Endothelial cell of umbilical vein (primary cell): ENCODE measurements around the gene TBCD. TPM values are rescaled to one million over a fixed set of nuclear protein-coding genes. Genes with fewer than 3 reads are reported as not detected.

Experiments
- BruUV-seq: library from RNA; stranded (reverse); fragments of 400-500 nt; replicated peaks from 2 replicates; lab custom pipeline; 2021; lab: Mats Ljungman, UMichigan
- CTCF ChIA-PET: fragments of 300-600, 350-600 bp; sonication (Branson Sonifier 250); formaldehyde crosslinking; loops from one replicate; lab custom pipeline; 2021; ENCODE audit warnings: antibody characterized with exemption, inconsistent platforms; lab: Charles Lee
- POLR2A ChIA-PET: fragments of 300-600, 350-600 bp; sonication (Branson Sonifier 250); formaldehyde crosslinking; loops from one replicate; lab custom pipeline; 2021; ENCODE audit warnings: antibody characterized with exemption, inconsistent platforms; lab: Charles Lee
- DNase-seq: peaks from one replicate; pipeline ENCODE4 v3.0.0-alpha.2; 2011; ENCODE audit warnings: low read depth, low spot score
- FAIRE-seq: peaks from 2 replicates; lab custom pipeline; 2011; peaks lifted over from hg19 to GRCh38; lab: Jason Lieb, UNC
- H2AFZ ChIP-seq: 2 replicates; pipeline ENCODE4 v1.6.0; 2012; ENCODE audit warnings: low read depth, low read length, control low read depth, inconsistent platforms
- H3K27ac ChIP-seq: 2 replicates; pipeline ENCODE4 v1.5.1; 2011; ENCODE audit warnings: low read depth, mild to moderate bottlenecking, control low read depth, low read length, moderate library complexity; ENCODE audit not compliant: insufficient read depth
- H3K27me3 ChIP-seq, 2 experiments: 2 replicates each; pipeline versions ENCODE4 v1.6.0 to v1.6.1; 2011; ENCODE audit warnings: low read length in 2 of 2, mixed read lengths in 1 of 2; ENCODE audit not compliant: control insufficient read depth in 2 of 2, insufficient read depth in 2 of 2
- H3K36me3 ChIP-seq, 2 experiments: 2 replicates in 1 of 2; 3 replicates in 1 of 2; pipeline ENCODE4 v1.5.1; 2011; ENCODE audit warnings: low read length in 2 of 2, mild to moderate bottlenecking in 1 of 2, moderate library complexity in 1 of 2; ENCODE audit not compliant: control insufficient read depth in 2 of 2, insufficient read depth in 2 of 2; ENCODE audit errors: extremely low read depth in 1 of 2
- H3K4me1 ChIP-seq: 3 replicates; pipeline ENCODE4 v1.5.1; 2011; ENCODE audit warnings: mild to moderate bottlenecking, low read length; ENCODE audit not compliant: control insufficient read depth, insufficient read depth; ENCODE audit errors: extremely low read depth
- H3K4me2 ChIP-seq: 2 replicates; pipeline ENCODE4 v1.6.1; 2011; ENCODE audit warnings: low read length, control low read depth, mixed read lengths; ENCODE audit not compliant: insufficient read depth
- H3K4me3 ChIP-seq, 3 experiments: fragments of 200-600 bp in 1 of 3; sonication (generic), shearing (Covaris generic) in 1 of 3; replicated peaks in 1 of 3; 2 replicates each; pipeline ENCODE4 v1.5.1; 2011 to 2016; ENCODE audit warnings: control low read depth in 3 of 3, low read length in 3 of 3, mild to moderate bottlenecking in 2 of 3, inconsistent platforms in 1 of 3, low read depth in 1 of 3, moderate library complexity in 1 of 3; ENCODE audit not compliant: insufficient read depth in 1 of 3
- H3K79me2 ChIP-seq: 2 replicates; pipeline ENCODE4 v1.6.0; 2012; ENCODE audit warnings: low read length, inconsistent platforms; ENCODE audit not compliant: control insufficient read depth, insufficient read depth
- H3K9ac ChIP-seq: replicated peaks from 2 replicates; pipeline ENCODE3; 2011; ENCODE audit warnings: low read length, control low read depth; ENCODE audit not compliant: insufficient read depth; ENCODE audit errors: extremely low read depth
- H3K9me1 ChIP-seq: replicated peaks from 3 replicates; pipeline ENCODE4 v1.6.0; 2011; ENCODE audit warnings: mild to moderate bottlenecking, low read length; ENCODE audit not compliant: control insufficient read depth, insufficient read depth; ENCODE audit errors: extremely low read depth
- H3K9me3 ChIP-seq: replicated peaks from 2 replicates; pipeline ENCODE4 v1.5.1; 2012; ENCODE audit warnings: low read length, inconsistent platforms; ENCODE audit not compliant: control insufficient read depth, insufficient read depth
- H4K20me1 ChIP-seq: replicated peaks from 2 replicates; pipeline ENCODE3; 2011; ENCODE audit warnings: mild to moderate bottlenecking, low read length; ENCODE audit not compliant: control insufficient read depth, insufficient read depth; ENCODE audit errors: extremely low read depth
- EZH2 ChIP-seq: IDR thresholded peaks from 2 replicates; pipeline ENCODE4 v1.6.1; 2012; ENCODE audit warnings: borderline replicate concordance, low read depth, mild to moderate bottlenecking, moderate library complexity, low read length, inconsistent platforms; ENCODE audit not compliant: severe bottlenecking
- FOS ChIP-seq: IDR thresholded peaks from 2 replicates; pipeline ENCODE4 v1.6.1; 2011; ENCODE audit warnings: mild to moderate bottlenecking, low read length, moderate library complexity, borderline replicate concordance; ENCODE audit not compliant: insufficient read depth
- GATA2 ChIP-seq: IDR thresholded peaks from 2 replicates; pipeline ENCODE4 v1.7.0; 2011; ENCODE audit warnings: low read depth, mild to moderate bottlenecking, moderate library complexity, mixed read lengths, low read length; ENCODE audit not compliant: insufficient read length, insufficient read depth
- JUN ChIP-seq: IDR thresholded peaks from 2 replicates; pipeline ENCODE4 v1.6.1; 2011; ENCODE audit warnings: borderline replicate concordance, low read depth; ENCODE audit not compliant: insufficient read length, insufficient read depth
- MYC ChIP-seq: IDR thresholded peaks from one replicate; pipeline ENCODE4 v1.6.1; 2011; ENCODE audit warnings: mild to moderate bottlenecking, low read depth, low read length
- POLR2A ChIP-seq: IDR thresholded peaks from 2 replicates; pipeline ENCODE4 v1.6.1; 2012; ENCODE audit warnings: low read depth, mild to moderate bottlenecking, control low read depth, low read length
- POLR2AphosphoS5 ChIP-seq: IDR thresholded peaks from 2 replicates; pipeline ENCODE4 v1.6.1; 2012; ENCODE audit warnings: low read depth, mild to moderate bottlenecking, control low read depth, low read length, moderate library complexity; ENCODE audit not compliant: insufficient read depth
- dilution Hi-C: fragments of 300-500 bp; cut with MboI; formaldehyde crosslinking; loops from one replicate; pipeline ENCODE4 v1.15.0; 2019; ENCODE audit warnings: low sequenced_read_pairs; ENCODE audit not compliant: extremely low pct_ligation_motif_present
- intact Hi-C: fragments of 100-400 bp; cut with micrococcal nuclease; formaldehyde crosslinking; loops from one replicate; pipeline ENCODE4 v1.10.0; 2022
- polyA plus RNA-seq, 4 experiments: library from polyadenylated mRNA; depleted of rRNA in 3 of 4; stranded (reverse) in 3 of 4; unstranded in 1 of 4; fragments of >200 nt; gene quantifications; 2 replicates each; pipeline versions ENCODE4 v1.2.1 to v1.2.3, GENCODE V29; 2011 to 2012; ENCODE audit warnings: missing spikeins in 1 of 4
- total RNA-seq: library from RNA; stranded (reverse); gene quantifications from 2 replicates; pipeline ENCODE4 v1.2.3, GENCODE V29; 2021
- TF ChIP-seq, protein P1 (sequence below): IDR thresholded peaks from 2 replicates; pipeline ENCODE4 v1.6.1; 2011; ENCODE audit not compliant: insufficient read depth, insufficient read length
- TF ChIP-seq, protein P2 (sequence below), 2 donors: IDR thresholded peaks; 1 replicate in 1 of 2; 2 replicates in 1 of 2; pipeline ENCODE4 v1.5.1; 2011; ENCODE audit warnings: low read length in 2 of 2, mild to moderate bottlenecking in 2 of 2, moderate library complexity in 2 of 2, control low read depth in 1 of 2, inconsistent platforms in 1 of 2, low read depth in 1 of 2; ENCODE audit not compliant: insufficient read depth in 1 of 2; ENCODE audit errors: extremely low read depth in 1 of 2

The TBCD gene
- total and polyA plus RNA-seq, 2 donors (not counting 3 experiments of a cell fraction or from before 2014, with no cell fraction given) = 121 to 145 TPM

DNA sequence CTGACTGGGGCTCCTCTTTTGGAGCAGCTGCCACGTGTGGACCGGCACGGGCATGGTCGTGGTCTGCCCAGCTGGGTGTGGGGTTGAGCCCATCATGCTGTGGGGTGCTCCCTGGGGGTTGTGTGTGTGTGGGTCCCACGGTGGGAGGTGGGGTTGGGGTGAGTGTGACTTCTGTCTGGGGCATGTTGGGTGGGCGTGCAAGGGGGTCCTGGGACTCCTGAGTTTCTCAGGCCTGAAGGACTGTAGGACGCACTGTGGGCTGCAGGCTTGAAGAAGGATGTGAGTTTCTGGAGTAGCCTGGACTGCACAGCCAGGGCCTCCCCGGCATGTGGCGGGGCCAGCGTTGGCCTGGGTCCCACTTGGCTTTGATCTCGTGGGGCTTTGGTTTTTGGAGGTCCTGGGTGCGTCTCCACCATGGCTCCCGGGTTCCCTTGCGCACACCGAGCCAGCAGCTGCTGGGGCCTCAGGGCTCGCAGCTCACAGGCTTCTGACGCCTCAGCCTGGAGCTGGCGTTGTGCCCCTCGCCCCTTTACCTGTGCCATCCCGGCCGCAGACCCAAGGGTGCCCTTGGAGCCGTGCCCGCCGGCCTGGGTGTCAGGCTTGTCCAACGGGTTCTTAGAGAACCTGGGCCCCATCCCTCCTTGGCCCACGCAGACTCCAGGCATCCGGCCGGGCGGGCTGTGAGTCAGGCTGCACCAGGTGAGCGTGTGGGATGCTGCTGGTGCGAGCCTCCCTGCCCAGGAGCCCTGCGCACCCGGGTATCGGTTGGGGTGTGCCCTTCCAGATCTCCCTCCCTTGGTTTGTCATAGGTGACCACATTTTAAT lies 122.4 kb downstream of the TBCD start:
- DNase-seq = no peak
- dilution Hi-C loops = no loop called here
- Histone ChIP-seq H4K20me1 (no peaks in the 10 kb centered on the region), H3K27ac (no peak overlapping the region), H3K79me2 (peaks cover 15% of the 10 kb centered on the region), H3K9ac (no peak overlapping the region), H3K9me1 (no peaks in the 10 kb centered on the region), H3K4me2 (no peak overlapping the region), H3K27me3 (no peaks in the 10 kb centered on the region), H3K36me3 (peaks cover 3 to 13% of the 10 kb centered on the region in 2 experiments), H3K9me3 (no peaks in the 10 kb centered on the region), H3K4me3 (no peak overlapping the region), H2AFZ (no peak overlapping the region), H3K4me1 (peaks cover 23% of the 10 kb centered on the region)
- intact Hi-C loops = no loop called here
- ChIA-PET POLR2A (no interaction called here), CTCF (interaction anchor here (2.8 to 3.1 kb wide), 3 partner anchors 11 to 93 kb away, joined by 34 to 37 read pairs (median 35); no protein-coding TSS in a partner anchor)
- TF ChIP-seq MYC (no peak), JUN (no peak), GATA2 (no peak), POLR2AphosphoS5 (no peak), EZH2 (no peak), FOS (no peak), POLR2A (no peak)
- TF ChIP-seq, protein P1, sequence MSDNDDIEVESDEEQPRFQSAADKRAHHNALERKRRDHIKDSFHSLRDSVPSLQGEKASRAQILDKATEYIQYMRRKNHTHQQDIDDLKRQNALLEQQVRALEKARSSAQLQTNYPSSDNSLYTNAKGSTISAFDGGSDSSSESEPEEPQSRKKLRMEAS = no peak
- TF ChIP-seq, protein P2, sequence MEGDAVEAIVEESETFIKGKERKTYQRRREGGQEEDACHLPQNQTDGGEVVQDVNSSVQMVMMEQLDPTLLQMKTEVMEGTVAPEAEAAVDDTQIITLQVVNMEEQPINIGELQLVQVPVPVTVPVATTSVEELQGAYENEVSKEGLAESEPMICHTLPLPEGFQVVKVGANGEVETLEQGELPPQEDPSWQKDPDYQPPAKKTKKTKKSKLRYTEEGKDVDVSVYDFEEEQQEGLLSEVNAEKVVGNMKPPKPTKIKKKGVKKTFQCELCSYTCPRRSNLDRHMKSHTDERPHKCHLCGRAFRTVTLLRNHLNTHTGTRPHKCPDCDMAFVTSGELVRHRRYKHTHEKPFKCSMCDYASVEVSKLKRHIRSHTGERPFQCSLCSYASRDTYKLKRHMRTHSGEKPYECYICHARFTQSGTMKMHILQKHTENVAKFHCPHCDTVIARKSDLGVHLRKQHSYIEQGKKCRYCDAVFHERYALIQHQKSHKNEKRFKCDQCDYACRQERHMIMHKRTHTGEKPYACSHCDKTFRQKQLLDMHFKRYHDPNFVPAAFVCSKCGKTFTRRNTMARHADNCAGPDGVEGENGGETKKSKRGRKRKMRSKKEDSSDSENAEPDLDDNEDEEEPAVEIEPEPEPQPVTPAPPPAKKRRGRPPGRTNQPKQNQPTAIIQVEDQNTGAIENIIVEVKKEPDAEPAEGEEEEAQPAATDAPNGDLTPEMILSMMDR (IDR thresholded peaks at IDR 0.05; ENCODE audit: extremely low read depth in 1 of 2, insufficient read depth in 1 of 2, low read depth in 1 of 2, low read length in 2 of 2) = no peak
- no TSS peak for BruUV-seq
- FAIRE-seq = no peak
